Colonic mucosa (tissue), 4 donors: ENCODE results near the gene ADD2. TPM values are rescaled to one million over a fixed set of nuclear protein-coding genes. Genes with fewer than 3 reads are reported as not detected.

Source experiments
- DNase-seq: peaks from one replicate; pipeline ENCODE4 v3.0.0-alpha.2; 2020
- H3K27ac ChIP-seq: fragments of 200-600 bp; one replicate; pipeline ENCODE4 v1.8.0; 2021
- H3K27me3 ChIP-seq: fragments of 200-600 bp; one replicate; pipeline ENCODE4 v1.8.0; 2021
- H3K36me3 ChIP-seq: fragments of 200-600 bp; one replicate; pipeline ENCODE4 v1.8.0; 2021
- H3K4me1 ChIP-seq: fragments of 200-600 bp; one replicate; pipeline ENCODE4 v1.8.0; 2021; ENCODE audit warnings: mild to moderate bottlenecking
- H3K4me3 ChIP-seq: fragments of 200-600 bp; one replicate; pipeline ENCODE4 v1.8.0; 2021
- H3K9ac ChIP-seq, 2 donors: one replicate each; pipeline ENCODE4 v1.7.0; 2013; ENCODE audit warnings: control low read depth in 2 of 2, low read depth in 2 of 2, low read length in 2 of 2
- H3K9me3 ChIP-seq: fragments of 200-600 bp; one replicate; pipeline ENCODE4 v1.8.0; 2021
- intact Hi-C: fragments of 100-400 bp; cut with DNase I; formaldehyde crosslinking; loops from one replicate; pipeline ENCODE4 v1.14.1; 2022
- total RNA-seq, 2 donors: library from RNA; stranded (reverse); fragmentation: NEBNext Ultra II Directional in 1 of 2; extraction: Animal tissue kit (Norgen Biotek cat#: 25700) in 1 of 2; gene quantifications; one replicate each; pipeline ENCODE4 v1.2.1, GENCODE V29; 2021
- TF ChIP-seq, protein P1 (sequence below): fragments of 200-600 bp; IDR thresholded peaks from one replicate; pipeline ENCODE4 v1.8.0; 2022; ENCODE audit warnings: antibody characterized with exemption, mild to moderate bottlenecking
- donor health status: healthy.
- donor health status: DM: no; HTN: no; CAD: no.
- donor health status: DM: no; HTN: no; CAD: no.

The ADD2 gene
- total RNA-seq, 2 donors from 2014 or later: 0.79 to 1.1 TPM

DNA sequence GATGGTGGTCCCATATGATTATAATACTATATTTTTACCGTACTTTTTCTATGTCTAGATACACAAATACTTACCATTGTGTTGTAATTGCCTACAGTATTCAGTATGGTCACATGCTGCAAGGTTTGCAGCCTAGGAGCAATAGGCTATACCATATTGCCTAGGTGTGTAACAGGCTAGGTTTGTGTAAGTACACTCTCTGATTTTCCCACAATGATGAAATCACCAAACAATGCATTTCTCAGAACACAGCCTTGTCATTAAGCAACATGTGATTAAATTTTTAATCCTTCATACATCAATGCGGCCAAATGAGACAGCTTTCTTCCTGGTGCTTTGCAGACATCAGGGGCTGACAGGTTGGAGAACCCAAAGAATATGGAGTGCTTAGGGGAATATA lies 37.3 kb downstream of the ADD2 start:
- no peaks in the 10 kb centered on the region for H3K27me3 ChIP-seq
- TF ChIP-seq, protein P1, sequence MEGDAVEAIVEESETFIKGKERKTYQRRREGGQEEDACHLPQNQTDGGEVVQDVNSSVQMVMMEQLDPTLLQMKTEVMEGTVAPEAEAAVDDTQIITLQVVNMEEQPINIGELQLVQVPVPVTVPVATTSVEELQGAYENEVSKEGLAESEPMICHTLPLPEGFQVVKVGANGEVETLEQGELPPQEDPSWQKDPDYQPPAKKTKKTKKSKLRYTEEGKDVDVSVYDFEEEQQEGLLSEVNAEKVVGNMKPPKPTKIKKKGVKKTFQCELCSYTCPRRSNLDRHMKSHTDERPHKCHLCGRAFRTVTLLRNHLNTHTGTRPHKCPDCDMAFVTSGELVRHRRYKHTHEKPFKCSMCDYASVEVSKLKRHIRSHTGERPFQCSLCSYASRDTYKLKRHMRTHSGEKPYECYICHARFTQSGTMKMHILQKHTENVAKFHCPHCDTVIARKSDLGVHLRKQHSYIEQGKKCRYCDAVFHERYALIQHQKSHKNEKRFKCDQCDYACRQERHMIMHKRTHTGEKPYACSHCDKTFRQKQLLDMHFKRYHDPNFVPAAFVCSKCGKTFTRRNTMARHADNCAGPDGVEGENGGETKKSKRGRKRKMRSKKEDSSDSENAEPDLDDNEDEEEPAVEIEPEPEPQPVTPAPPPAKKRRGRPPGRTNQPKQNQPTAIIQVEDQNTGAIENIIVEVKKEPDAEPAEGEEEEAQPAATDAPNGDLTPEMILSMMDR: no peak
- H3K9ac ChIP-seq: no peak overlapping the region
- no peaks in the 10 kb centered on the region for H3K9me3 ChIP-seq
- H3K36me3 ChIP-seq: no peaks in the 10 kb centered on the region
- H3K4me1 ChIP-seq: no peaks in the 10 kb centered on the region
- no peak overlapping the region for H3K4me3 ChIP-seq
- DNase-seq: no peak
- H3K27ac ChIP-seq: no peak overlapping the region
- intact Hi-C loops: no loop called here

DNA sequence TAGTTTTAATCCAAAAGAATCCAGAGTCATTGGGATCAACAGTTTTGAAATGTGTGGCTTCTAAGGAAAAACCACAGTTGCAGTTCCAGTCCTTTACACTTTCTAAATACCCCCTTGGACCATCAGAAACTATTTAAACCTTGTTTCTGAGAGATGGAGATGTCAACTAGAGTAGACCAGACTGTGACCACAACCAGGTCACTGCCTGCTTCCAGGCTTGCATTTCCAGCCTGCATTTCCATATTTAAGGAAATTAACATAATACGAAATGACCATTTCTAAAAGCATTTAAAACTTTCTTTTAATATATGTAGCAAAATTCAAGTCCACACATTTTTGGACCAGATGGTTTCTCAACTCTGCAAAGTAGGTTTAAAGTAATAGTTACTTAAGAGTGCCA lies 38.4 kb downstream of the ADD2 start:
- no peak overlapping the region for H3K27ac ChIP-seq
- DNase-seq: no peak
- TF ChIP-seq, protein P1: no peak
- no peaks in the 10 kb centered on the region for H3K27me3 ChIP-seq
- intact Hi-C loops: no loop called here
- H3K9ac ChIP-seq: no peak overlapping the region
- no peak overlapping the region for H3K4me3 ChIP-seq
- H3K4me1 ChIP-seq: no peaks in the 10 kb centered on the region
- H3K36me3 ChIP-seq: no peaks in the 10 kb centered on the region
- no peaks in the 10 kb centered on the region for H3K9me3 ChIP-seq

DNA sequence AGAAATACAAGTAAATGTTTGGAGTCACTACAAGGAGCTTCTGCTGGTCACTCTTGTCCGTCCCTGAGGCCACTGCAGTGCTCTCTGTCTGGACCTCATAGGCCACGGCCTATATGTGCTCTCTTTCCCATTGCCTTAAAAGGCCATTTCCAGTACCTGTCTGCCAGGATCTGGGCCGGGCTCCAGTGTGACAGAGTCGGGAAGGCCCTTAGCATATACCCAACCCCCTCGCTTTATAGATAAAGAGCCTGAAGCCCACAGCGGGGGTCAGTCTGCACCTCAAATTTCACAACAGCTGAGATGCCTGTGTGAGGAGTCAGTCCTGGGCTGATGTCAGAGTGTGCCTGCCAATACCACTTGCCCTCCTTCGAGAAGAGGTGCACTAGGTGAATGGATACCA lies 39.9 kb downstream of the ADD2 start:
- H3K27me3 ChIP-seq: no peaks in the 10 kb centered on the region
- intact Hi-C loops: no loop called here

DNA sequence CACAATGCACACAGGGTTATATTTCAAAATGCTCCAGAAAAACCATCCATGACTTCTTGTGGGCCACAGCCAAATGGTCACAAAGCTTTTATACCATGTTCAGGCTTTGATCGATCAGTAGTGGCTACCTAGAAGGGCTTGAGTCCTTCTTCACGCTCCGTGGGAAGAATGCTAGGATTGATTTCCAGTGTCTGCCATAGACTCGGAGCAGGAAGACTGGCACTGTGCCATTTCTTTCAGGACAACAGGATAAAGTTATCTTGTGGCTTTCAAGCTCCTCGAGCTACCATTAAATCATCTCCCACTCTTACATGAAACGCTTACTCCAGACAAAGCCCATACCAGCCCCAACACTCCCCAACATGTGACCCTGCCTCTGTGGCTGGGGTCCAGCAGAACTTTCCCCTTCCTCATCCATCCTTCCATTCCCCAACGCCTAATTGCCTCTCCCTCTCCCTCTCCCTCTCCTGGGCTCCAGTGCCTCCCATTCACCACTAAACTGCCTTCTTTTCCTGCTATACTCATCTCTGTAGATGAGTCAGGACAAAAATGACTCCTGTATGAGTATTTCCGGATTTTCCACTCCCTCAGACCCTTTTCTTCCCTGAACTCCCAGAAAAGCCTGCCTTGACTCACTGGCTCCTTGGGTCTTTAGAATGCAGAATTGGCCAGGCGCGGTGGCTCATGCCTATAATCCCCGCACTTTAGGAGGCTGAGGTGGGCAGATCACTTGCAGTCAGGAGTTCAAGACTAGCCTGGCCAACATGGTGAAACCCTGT lies 40.9 kb downstream of the ADD2 start:
- no peaks in the 10 kb centered on the region for H3K36me3 ChIP-seq
- no peak overlapping the region for H3K27ac ChIP-seq
- no peak overlapping the region for H3K9ac ChIP-seq
- no peak for DNase-seq
- intact Hi-C loops: no loop called here
- TF ChIP-seq, protein P1: no peak
- H3K4me1 ChIP-seq: no peaks in the 10 kb centered on the region
- H3K27me3 ChIP-seq: no peaks in the 10 kb centered on the region
- H3K9me3 ChIP-seq: no peaks in the 10 kb centered on the region
- H3K4me3 ChIP-seq: no peak overlapping the region

More for the DNA sequence above, 39.9 kb downstream of the ADD2 start:
- TF ChIP-seq, protein P1: no peak
- Histone ChIP-seq H3K9me3 (no peaks in the 10 kb centered on the region), H3K4me3 (no peak overlapping the region), H3K9ac (no peak overlapping the region), H3K27ac (no peak overlapping the region), H3K4me1 (no peaks in the 10 kb centered on the region), H3K36me3 (no peaks in the 10 kb centered on the region)
- DNase-seq: no peak

DNA sequence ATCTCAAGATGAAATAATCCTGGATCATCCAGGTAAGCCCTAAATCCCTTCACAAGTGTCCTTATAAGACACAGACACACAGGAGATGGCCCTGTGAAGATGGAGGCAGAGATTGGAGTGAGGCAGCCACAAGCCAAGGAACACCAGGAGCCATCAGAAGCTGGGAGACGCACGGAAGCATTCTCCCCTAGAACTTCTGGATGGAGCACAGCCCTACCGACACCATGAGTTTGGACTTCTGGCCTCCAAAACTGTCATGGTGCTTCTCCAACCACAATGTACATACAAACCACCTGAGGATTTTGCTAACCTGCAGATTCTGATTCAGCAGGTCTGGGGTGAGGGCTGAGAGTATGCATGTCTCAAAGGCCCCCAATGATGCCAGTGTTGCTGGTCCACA lies 42.5 kb downstream of the ADD2 start:
- no peaks in the 10 kb centered on the region for H3K27me3 ChIP-seq
- no peak overlapping the region for H3K4me3 ChIP-seq
- no peak for DNase-seq
- H3K9me3 ChIP-seq: no peaks in the 10 kb centered on the region
- no peak overlapping the region for H3K27ac ChIP-seq
- intact Hi-C loops: no loop called here
- TF ChIP-seq, protein P1: no peak
- H3K9ac ChIP-seq: no peak overlapping the region
- H3K36me3 ChIP-seq: no peaks in the 10 kb centered on the region
- H3K4me1 ChIP-seq: no peaks in the 10 kb centered on the region
